HL-60 (cell line): ENCODE data around the gene NEURL1.
"Not testable (repeated sequence)": the region's sequence is repeated elsewhere in the genome, so short reads cannot be mapped to it uniquely, and the experiment has no call there.

Source experiments
- DNase-seq, 2 experiments: peaks; one replicate each; pipeline ENCODE4 v3.0.0-alpha.2; 2010 to 2020; ENCODE audit warnings: low read depth in 1 of 2, low spot score in 1 of 2
- H3K27ac ChIP-seq: fragments of 250-450 bp; sonication (Bioruptor Pico); replicated peaks from 2 replicates; pipeline ENCODE4 v1.5.1; 2020; ENCODE audit warnings: mild to moderate bottlenecking, moderate library complexity
- H3K27me3 ChIP-seq: fragments of 250-450 bp; sonication (Bioruptor Pico); 2 replicates; pipeline ENCODE4 v1.5.1; 2021; ENCODE audit warnings: mild to moderate bottlenecking, moderate library complexity; ENCODE audit not compliant: insufficient read depth, poor library complexity, severe bottlenecking
- H3K4me3 ChIP-seq: replicated peaks from 2 replicates; pipeline ENCODE4 v1.5.1; 2011; ENCODE audit warnings: mild to moderate bottlenecking, control low read depth, low read length; ENCODE audit not compliant: insufficient read depth
- GABPA ChIP-seq: IDR thresholded peaks from 2 replicates; pipeline ENCODE4 v1.6.1; 2012; ENCODE audit warnings: low read depth
- POLR2AphosphoS5 ChIP-seq: IDR thresholded peaks from 2 replicates; pipeline ENCODE4 v1.6.1; 2012; ENCODE audit warnings: low read depth
- SPI1 ChIP-seq: IDR thresholded peaks from 2 replicates; pipeline ENCODE4 v1.6.1; 2012; ENCODE audit warnings: low read depth, mild to moderate bottlenecking, borderline replicate concordance
- TF ChIP-seq, protein P1 (sequence below): IDR thresholded peaks from 2 replicates; pipeline ENCODE4 v1.6.1; 2012; ENCODE audit warnings: low read depth; ENCODE audit not compliant: insufficient replicate concordance
- TF ChIP-seq, protein P2 (sequence below): IDR thresholded peaks from one replicate; pipeline ENCODE4 v1.5.1; 2011; ENCODE audit warnings: low read length, control low read depth, inconsistent platforms; ENCODE audit not compliant: insufficient read depth

NEURL1 gene

DNA sequence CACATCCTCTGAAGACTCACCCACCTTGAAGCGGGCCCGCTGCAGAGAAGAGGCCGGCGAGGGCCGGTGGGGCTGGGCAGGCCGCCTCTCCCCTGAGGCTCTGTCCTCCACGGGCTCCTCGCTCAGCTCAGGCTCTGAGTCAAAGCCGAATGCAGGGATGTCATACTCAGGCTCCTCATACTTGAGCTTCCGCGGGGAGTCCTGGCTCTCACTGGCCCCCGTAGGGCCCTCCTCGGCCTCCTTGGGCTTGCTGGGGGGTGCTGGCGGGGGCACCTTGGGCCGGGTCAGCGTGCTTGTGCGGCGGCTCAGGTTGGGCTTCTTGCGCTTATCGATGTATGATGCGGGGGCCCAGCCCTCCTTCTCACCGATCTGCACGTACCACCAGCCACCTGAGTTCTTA lies 109.9 kb downstream of the NEURL1 start:
- Histone ChIP-seq H3K4me3 (no peak overlapping the region), H3K27ac (no peak overlapping the region), H3K27me3 (no peaks in the 10 kb centered on the region)
- TF ChIP-seq, protein P1, sequence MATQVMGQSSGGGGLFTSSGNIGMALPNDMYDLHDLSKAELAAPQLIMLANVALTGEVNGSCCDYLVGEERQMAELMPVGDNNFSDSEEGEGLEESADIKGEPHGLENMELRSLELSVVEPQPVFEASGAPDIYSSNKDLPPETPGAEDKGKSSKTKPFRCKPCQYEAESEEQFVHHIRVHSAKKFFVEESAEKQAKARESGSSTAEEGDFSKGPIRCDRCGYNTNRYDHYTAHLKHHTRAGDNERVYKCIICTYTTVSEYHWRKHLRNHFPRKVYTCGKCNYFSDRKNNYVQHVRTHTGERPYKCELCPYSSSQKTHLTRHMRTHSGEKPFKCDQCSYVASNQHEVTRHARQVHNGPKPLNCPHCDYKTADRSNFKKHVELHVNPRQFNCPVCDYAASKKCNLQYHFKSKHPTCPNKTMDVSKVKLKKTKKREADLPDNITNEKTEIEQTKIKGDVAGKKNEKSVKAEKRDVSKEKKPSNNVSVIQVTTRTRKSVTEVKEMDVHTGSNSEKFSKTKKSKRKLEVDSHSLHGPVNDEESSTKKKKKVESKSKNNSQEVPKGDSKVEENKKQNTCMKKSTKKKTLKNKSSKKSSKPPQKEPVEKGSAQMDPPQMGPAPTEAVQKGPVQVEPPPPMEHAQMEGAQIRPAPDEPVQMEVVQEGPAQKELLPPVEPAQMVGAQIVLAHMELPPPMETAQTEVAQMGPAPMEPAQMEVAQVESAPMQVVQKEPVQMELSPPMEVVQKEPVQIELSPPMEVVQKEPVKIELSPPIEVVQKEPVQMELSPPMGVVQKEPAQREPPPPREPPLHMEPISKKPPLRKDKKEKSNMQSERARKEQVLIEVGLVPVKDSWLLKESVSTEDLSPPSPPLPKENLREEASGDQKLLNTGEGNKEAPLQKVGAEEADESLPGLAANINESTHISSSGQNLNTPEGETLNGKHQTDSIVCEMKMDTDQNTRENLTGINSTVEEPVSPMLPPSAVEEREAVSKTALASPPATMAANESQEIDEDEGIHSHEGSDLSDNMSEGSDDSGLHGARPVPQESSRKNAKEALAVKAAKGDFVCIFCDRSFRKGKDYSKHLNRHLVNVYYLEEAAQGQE, result no peak
- TF ChIP-seq, protein P2, sequence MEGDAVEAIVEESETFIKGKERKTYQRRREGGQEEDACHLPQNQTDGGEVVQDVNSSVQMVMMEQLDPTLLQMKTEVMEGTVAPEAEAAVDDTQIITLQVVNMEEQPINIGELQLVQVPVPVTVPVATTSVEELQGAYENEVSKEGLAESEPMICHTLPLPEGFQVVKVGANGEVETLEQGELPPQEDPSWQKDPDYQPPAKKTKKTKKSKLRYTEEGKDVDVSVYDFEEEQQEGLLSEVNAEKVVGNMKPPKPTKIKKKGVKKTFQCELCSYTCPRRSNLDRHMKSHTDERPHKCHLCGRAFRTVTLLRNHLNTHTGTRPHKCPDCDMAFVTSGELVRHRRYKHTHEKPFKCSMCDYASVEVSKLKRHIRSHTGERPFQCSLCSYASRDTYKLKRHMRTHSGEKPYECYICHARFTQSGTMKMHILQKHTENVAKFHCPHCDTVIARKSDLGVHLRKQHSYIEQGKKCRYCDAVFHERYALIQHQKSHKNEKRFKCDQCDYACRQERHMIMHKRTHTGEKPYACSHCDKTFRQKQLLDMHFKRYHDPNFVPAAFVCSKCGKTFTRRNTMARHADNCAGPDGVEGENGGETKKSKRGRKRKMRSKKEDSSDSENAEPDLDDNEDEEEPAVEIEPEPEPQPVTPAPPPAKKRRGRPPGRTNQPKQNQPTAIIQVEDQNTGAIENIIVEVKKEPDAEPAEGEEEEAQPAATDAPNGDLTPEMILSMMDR, result no peak
- no peak for TF ChIP-seq GABPA
- TF ChIP-seq SPI1, result no peak
- DNase-seq, result no peak

DNA sequence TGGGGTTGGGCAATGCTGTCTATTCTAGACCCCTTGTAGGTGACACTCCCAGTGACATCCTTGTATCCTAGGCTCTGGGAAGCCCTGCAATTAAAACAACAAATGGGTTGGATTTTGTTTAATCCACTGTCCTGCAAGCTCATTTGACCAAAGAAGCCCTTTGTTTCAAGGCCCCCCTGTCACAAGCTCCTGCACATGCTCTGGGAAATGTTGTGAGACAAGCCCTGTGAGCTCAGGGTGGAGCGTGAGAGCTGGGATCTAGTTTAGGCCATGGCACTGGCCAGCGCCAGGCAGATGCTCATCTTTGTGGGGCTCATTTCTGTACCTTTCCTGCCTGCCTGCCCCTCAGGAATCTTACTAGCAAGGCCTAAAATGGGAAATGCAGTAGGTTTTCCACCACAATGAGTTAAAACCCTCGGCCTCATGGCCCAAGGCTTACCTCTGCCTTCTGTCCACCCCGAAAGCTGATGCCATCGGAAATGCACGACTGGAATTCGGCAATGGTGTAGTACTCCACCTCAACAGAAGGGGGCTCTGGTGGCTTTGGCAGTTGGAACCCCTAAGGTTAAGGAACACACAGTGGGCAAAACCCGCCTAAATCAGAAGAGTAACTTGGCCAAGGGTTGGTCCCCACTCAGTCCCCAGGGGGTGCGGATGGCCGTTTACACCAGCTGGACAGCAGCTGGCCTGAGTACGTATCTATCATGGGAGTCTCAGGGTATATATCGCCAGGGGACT lies 112.0 kb downstream of the NEURL1 start:
- H3K4me3 ChIP-seq, result no peak overlapping the region
- H3K27ac ChIP-seq, result no peak overlapping the region
- no peak for TF ChIP-seq POLR2AphosphoS5
- TF ChIP-seq, protein P2, result peak; percentile 78
- peak; percentile 17 to 45 for DNase-seq
- H3K27me3 ChIP-seq, result no peaks in the 10 kb centered on the region

DNA sequence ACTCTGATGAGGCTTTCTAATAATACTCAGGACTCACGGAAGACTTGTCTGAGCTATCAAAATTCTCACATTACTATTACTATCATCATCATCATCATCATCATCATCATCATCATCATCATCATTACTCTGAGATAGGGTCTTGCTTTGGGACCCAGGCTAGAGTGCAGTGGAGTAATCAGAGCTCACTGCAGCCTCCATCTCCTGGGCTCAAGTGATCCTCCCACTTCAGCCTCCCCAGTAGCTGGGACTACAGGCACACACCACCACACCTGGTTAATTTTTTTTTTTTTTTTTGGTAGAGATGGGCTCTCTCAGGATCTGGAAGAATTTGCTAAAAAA lies 112.6 kb downstream of the NEURL1 start:
- H3K27ac ChIP-seq, DNase-seq, H3K27me3 ChIP-seq, H3K4me3 ChIP-seq: not testable (repeated sequence)

DNA sequence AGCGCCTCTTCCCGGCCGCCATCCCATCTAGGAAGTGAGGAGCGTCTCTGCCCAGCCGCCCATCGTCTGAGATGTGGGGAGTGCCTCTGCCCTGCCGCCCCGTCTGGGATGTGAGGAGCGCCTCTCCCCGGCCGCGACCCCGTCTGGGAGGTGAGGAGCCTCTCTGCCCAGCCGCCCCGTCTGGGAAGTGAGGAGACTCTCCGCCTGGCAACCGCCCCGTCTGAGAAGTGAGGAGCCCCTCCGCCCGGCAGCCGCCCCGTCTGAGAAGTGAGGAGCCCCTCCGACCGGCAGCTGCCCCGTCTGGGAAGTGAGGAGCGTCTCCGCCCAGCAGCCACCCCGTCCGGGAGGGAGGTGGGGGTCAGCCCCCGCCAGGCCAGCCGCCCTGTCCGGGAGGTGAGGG lies 113.5 kb downstream of the NEURL1 start:
- H3K27me3 ChIP-seq, H3K27ac ChIP-seq, DNase-seq, H3K4me3 ChIP-seq: not testable (repeated sequence)

DNA sequence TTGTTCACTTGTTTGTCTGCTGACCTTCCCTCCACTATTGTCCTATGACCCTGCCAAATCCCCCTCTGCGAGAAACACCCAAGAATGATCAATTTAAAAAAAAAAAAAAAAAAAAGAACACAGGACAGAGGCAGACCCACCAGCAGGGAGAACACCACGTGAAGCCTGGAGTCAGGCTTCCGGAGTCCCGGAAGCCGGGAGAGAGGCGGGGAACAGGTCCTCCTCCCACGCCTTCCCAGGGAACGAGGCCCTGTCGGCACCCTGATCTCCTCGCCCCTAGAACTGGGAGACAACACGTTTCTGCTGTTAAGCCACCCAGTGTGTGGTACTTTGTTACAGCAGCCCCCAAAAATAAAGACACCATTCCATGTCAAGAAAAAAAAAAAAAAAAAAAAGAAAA lies 114.6 kb downstream of the NEURL1 start:
- not testable (repeated sequence) for H3K27ac ChIP-seq, DNase-seq, H3K4me3 ChIP-seq

DNA sequence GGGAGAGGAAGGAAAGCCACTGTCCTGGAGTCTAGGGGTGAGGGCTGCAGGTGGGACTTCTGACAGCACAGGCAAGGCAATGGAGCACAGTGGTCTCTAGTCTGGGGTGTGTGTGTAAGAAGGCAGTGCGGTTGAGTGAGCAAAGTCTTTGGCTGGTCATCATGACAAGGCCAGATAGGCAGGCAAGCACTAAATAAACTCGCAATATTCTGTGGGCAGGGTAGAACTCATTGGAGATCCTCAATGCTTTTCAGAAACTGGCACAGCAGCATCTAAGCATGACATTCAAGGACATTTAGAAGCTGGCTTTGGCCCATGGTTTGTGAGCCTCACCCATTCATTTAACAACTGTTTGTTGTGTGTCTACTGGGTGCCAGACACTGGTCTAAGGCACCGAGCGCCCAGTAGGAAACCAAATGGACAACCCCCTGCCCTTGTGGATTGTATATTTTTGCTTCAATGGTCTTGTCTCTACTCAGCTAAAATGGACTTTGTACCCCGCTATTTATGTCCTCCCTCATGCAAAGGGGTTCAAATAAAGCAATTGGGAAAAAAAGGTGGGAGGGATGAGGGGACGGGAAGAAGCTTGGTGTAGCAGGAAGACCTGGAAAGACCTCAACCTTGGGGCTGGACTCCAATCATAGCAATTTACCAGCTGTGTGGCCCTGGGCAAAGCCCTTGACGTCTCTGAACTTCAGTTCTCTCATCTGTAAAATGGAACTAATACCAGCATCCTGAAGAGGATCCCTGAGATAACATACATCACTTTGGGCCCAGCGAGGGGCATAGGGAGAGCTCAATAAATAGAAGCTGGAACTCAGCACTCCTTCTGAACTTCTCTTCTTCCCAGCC lies 116.0 kb downstream of the NEURL1 start:
- Histone ChIP-seq H3K4me3 (no peak overlapping the region), H3K27me3 (no peaks in the 10 kb centered on the region), H3K27ac (no peak overlapping the region)
- no peak for DNase-seq
- TF ChIP-seq, protein P1, result no peak
- TF ChIP-seq SPI1, result no peak

More for the DNA sequence above, 114.6 kb downstream of the NEURL1 start:
- H3K27me3 ChIP-seq, result not testable (repeated sequence)
